ENCODE measurements around the gene TGM1. TPM values are rescaled to one million over a fixed set of nuclear protein-coding genes. Genes with fewer than 3 reads are reported as not detected.

TGM1 gene
- total and polyA plus RNA-seq, 4 experiments from 2014 or later: 0.11 to 16.1 (median 5.5) TPM

GRCh38 chr14:24299255-24300191 lies 36.5 kb upstream of the TGM1 start, which contains the start of the genes DHRS1 and NOP9:
TSS of gene DHRS1 (minus strand) at chr14:24299780. CDS start at chr14:24299106, 674 bp downstream.
TSS of gene NOP9 (plus strand) at chr14:24299850. CDS start at chr14:24299955, 105 bp downstream.
- H3K36me3 Mint-ChIP-seq: peaks cover 38 to 57% of the 10 kb centered on the region in 2 donors
- ChIA-PET CTCF (ENCODE audit: partially characterized antibody) (interaction anchor here (0.8 to 18.5 kb wide), 11 partner anchors 10 to 139 kb away, joined by 3 to 556 read pairs (median 11); partner anchors contain the start of genes CHMP4A, CIDEB, IRF9 and LTB4R), POLR2A (ENCODE audit: partially characterized antibody) (interaction anchor here (0.6 to 7.1 kb wide), 25 partner anchors 11 to 206 kb away, joined by 3 to 136 read pairs (median 5); partner anchors contain the start of genes CBLN3, CHMP4A, CIDEB and DCAF11)
- H3K27ac Mint-ChIP-seq: peak within 1 kb of the TSS; percentile 96 to 99 (median 98)
- intact Hi-C loops (cut with micrococcal nuclease): loop anchor here (1.0 kb wide), 3 partner anchors 11 to 185 kb away; partner anchors contain the start of genes DCAF11, LTB4R2 and NRL
- Histone ChIP-seq H3K27me3 (ENCODE audit: insufficient read depth, low read length) (no peaks in the 10 kb centered on the region), H3K36me3 (ENCODE audit: insufficient read depth, low read length) (peaks cover 48% of the 10 kb centered on the region), H3K4me1 (ENCODE audit: insufficient read depth, low read length) (peaks cover 42% of the 10 kb centered on the region), H3K27ac (ENCODE audit: low read depth, low read length) (peak within 1 kb of the TSS; percentile 87), H3K9me3 (ENCODE audit: control insufficient read depth in 1 of 2, low read length in 2 of 2) (no peaks in the 10 kb centered on the region), H3K4me3 (ENCODE audit: low read length in 2 of 2) (peak within 1 kb of the TSS; percentile 77 to 85)
- H3K4me3 Mint-ChIP-seq: peak within 1 kb of the TSS; percentile 91 to 99 (median 94)
- no peaks in the 10 kb centered on the region for H3K27me3 Mint-ChIP-seq
- peak; percentile 89 to 92 (median 90) for DNase-seq
- peaks cover 0 to 6% (median 0%) of the 10 kb centered on the region in 8 donors for H3K9me3 Mint-ChIP-seq
- H3K4me1 Mint-ChIP-seq: peaks cover 32 to 66% (median 51%) of the 10 kb centered on the region in 4 donors

GRCh38 chr14:24298892-24299254 lies 35.9 kb upstream of the TGM1 start:
- ChIA-PET POLR2A (ENCODE audit: partially characterized antibody) (interaction anchor here (0.6 to 7.1 kb wide), 15 partner anchors 12 to 153 kb away, joined by 3 to 136 read pairs (median 8); partner anchors contain the start of genes CBLN3, CHMP4A, CIDEB and GMPR2), CTCF (ENCODE audit: partially characterized antibody) (interaction anchor here (1.3 to 18.5 kb wide), 8 partner anchors 11 to 138 kb away, joined by 3 to 556 read pairs (median 26); partner anchors contain the start of genes CIDEB, IRF9, LTB4R and LTB4R2)
- no peaks in the 10 kb centered on the region for H3K9me3 ChIP-seq (ENCODE audit: control insufficient read depth in 1 of 2, low read length in 2 of 2)
- H3K4me1 Mint-ChIP-seq: peaks cover 30 to 66% (median 51%) of the 10 kb centered on the region in 4 donors
- peaks cover 41% of the 10 kb centered on the region for H3K36me3 ChIP-seq (ENCODE audit: insufficient read depth, low read length)
- peaks cover 36 to 55% of the 10 kb centered on the region in 2 donors for H3K36me3 Mint-ChIP-seq
- intact Hi-C loops (cut with micrococcal nuclease): loop anchor here (1.0 kb wide), 3 partner anchors 11 to 185 kb away; partner anchors contain the start of genes DCAF11, LTB4R2 and NRL
- peak overlapping the region; percentile 96 to 99 (median 98) for H3K27ac Mint-ChIP-seq
- peak in 1 of 5 donors; percentile 63 for DNase-seq
- H3K9me3 Mint-ChIP-seq: peaks cover 0 to 6% (median 0%) of the 10 kb centered on the region in 8 donors
- peaks cover 42% of the 10 kb centered on the region for H3K4me1 ChIP-seq (ENCODE audit: insufficient read depth, low read length)
- peak overlapping the region; percentile 91 to 99 (median 94) for H3K4me3 Mint-ChIP-seq
- H3K27ac ChIP-seq (ENCODE audit: low read depth, low read length): peak overlapping the region; percentile 87
- H3K27me3 ChIP-seq (ENCODE audit: insufficient read depth, low read length): no peaks in the 10 kb centered on the region
- H3K27me3 Mint-ChIP-seq: no peaks in the 10 kb centered on the region
- peak overlapping the region; percentile 77 to 85 for H3K4me3 ChIP-seq (ENCODE audit: low read length in 2 of 2)

- ChIA-PET CTCF (ENCODE audit: partially characterized antibody) (interaction anchor here (0.8 to 18.5 kb wide), 25 partner anchors 13 to 240 kb away, joined by 3 to 556 read pairs (median 5); partner anchors contain the start of genes CHMP4A, CIDEB, LTB4R and LTB4R2), POLR2A (ENCODE audit: partially characterized antibody) (interaction anchor here (0.6 to 7.1 kb wide), 16 partner anchors 10 to 137 kb away, joined by 3 to 136 read pairs (median 4); partner anchors contain the start of genes CBLN3, CHMP4A, GMPR2 and IRF9)
- Mint-ChIP-seq H3K27ac (peak overlapping the region; percentile 71 to 96 (median 89)), H3K9me3 (peaks cover 0 to 6% (median 0%) of the 10 kb centered on the region in 8 donors), H3K4me3 (peak overlapping the region in 6 of 8 donors; percentile 6 to 66 (median 40)), H3K27me3 (no peaks in the 10 kb centered on the region), H3K4me1 (peaks cover 30 to 59% (median 47%) of the 10 kb centered on the region in 4 donors), H3K36me3 (peaks cover 34 to 48% of the 10 kb centered on the region in 2 donors)
- no peaks in the 10 kb centered on the region for H3K9me3 ChIP-seq (ENCODE audit: control insufficient read depth in 1 of 2, low read length in 2 of 2)
- peaks cover 42% of the 10 kb centered on the region for H3K4me1 ChIP-seq (ENCODE audit: insufficient read depth, low read length)
- H3K4me3 ChIP-seq (ENCODE audit: low read length in 2 of 2): no peak overlapping the region
- DNase-seq: no peak
- H3K36me3 ChIP-seq (ENCODE audit: insufficient read depth, low read length): peaks cover 32% of the 10 kb centered on the region
- H3K27me3 ChIP-seq (ENCODE audit: insufficient read depth, low read length): no peaks in the 10 kb centered on the region
- intact Hi-C loops (cut with micrococcal nuclease): loop anchor here (1.0 to 2.0 kb wide), 5 partner anchors 26 to 283 kb away; partner anchors contain the start of genes MDP1 and RABGGTA
- H3K27ac ChIP-seq (ENCODE audit: low read depth, low read length): peak overlapping the region; percentile 68
Observed at GRCh38 chr14:24297190-24297964, 34.4 kb upstream of the TGM1 start.

- Histone ChIP-seq H3K36me3 (ENCODE audit: insufficient read depth, low read length) (peaks cover 32% of the 10 kb centered on the region), H3K27ac (ENCODE audit: low read depth, low read length) (peak overlapping the region; percentile 68), H3K9me3 (ENCODE audit: control insufficient read depth in 1 of 2, low read length in 2 of 2) (no peaks in the 10 kb centered on the region), H3K4me3 (ENCODE audit: low read length in 2 of 2) (no peak overlapping the region), H3K4me1 (ENCODE audit: insufficient read depth, low read length) (peaks cover 42% of the 10 kb centered on the region), H3K27me3 (ENCODE audit: insufficient read depth, low read length) (no peaks in the 10 kb centered on the region)
- Mint-ChIP-seq H3K27me3 (no peaks in the 10 kb centered on the region), H3K27ac (peak overlapping the region; percentile 71 to 96 (median 90)), H3K9me3 (peaks cover 0 to 6% (median 0%) of the 10 kb centered on the region in 8 donors), H3K4me3 (peak overlapping the region in 3 of 8 donors; percentile 12 to 66 (median 58)), H3K4me1 (peaks cover 30 to 51% (median 42%) of the 10 kb centered on the region in 4 donors), H3K36me3 (peaks cover 34 to 47% of the 10 kb centered on the region in 2 donors)
- peak; percentile 72 to 88 (median 76) for DNase-seq
- ChIA-PET POLR2A (ENCODE audit: partially characterized antibody) (interaction anchor here (0.6 to 7.1 kb wide), 17 partner anchors 10 to 136 kb away, joined by 3 to 136 read pairs (median 4); partner anchors contain the start of genes CBLN3, CHMP4A, GMPR2 and IRF9), CTCF (ENCODE audit: partially characterized antibody) (interaction anchor here (0.6 to 18.5 kb wide), 23 partner anchors 13 to 239 kb away, joined by 3 to 556 read pairs (median 7); partner anchors contain the start of genes CHMP4A, CIDEB, LTB4R and LTB4R2)
- intact Hi-C loops (cut with micrococcal nuclease): loop anchor here (1.0 to 2.0 kb wide), 5 partner anchors 25 to 282 kb away; partner anchors contain the start of genes MDP1 and RABGGTA
Observed at GRCh38 chr14:24296341-24297157, 33.6 kb upstream of the TGM1 start.

- Mint-ChIP-seq H3K27ac (no peak overlapping the region), H3K27me3 (no peaks in the 10 kb centered on the region), H3K9me3 (no peaks in the 10 kb centered on the region), H3K36me3 (peaks cover 52 to 56% of the 10 kb centered on the region in 2 donors), H3K4me3 (no peak overlapping the region), H3K4me1 (peaks cover 14 to 43% (median 26%) of the 10 kb centered on the region in 4 donors)
- peaks cover 44% of the 10 kb centered on the region for H3K36me3 ChIP-seq (ENCODE audit: insufficient read depth, low read length)
- H3K4me1 ChIP-seq (ENCODE audit: insufficient read depth, low read length): peaks cover 32% of the 10 kb centered on the region
- POLR2A ChIA-PET (ENCODE audit: partially characterized antibody): interaction anchor here (1.1 to 1.7 kb wide), 2 partner anchors 51 to 213 kb away, joined by 3 to 6 read pairs; partner anchors contain the start of gene TINF2
- H3K4me3 ChIP-seq (ENCODE audit: low read length in 2 of 2): no peak overlapping the region
- no peak overlapping the region for H3K27ac ChIP-seq (ENCODE audit: low read depth, low read length)
- CTCF ChIA-PET (ENCODE audit: partially characterized antibody): interaction anchor here (0.9 to 5.3 kb wide), 5 partner anchors 11 to 143 kb away, joined by 4 to 49 read pairs (median 5); partner anchors contain the start of genes CIDEB, LTB4R2, MDP1 and TINF2
- no peaks in the 10 kb centered on the region for H3K9me3 ChIP-seq (ENCODE audit: control insufficient read depth in 1 of 2, low read length in 2 of 2)
- H3K27me3 ChIP-seq (ENCODE audit: insufficient read depth, low read length): no peaks in the 10 kb centered on the region
- intact Hi-C loops (cut with micrococcal nuclease): no loop called here
- no peak for DNase-seq
Observed at GRCh38 chr14:24293525-24293924, 30.5 kb upstream of the TGM1 start.

All from CD4-positive, alpha-beta memory T cell (primary cell).